ENCODE results near the gene OGFR.

OGFR gene

GRCh38 chr20:62825986-62826645 lies 21.5 kb downstream of the OGFR start:
- DNase-seq (ENCODE audit: low read depth, low spot score), result no peak

GRCh38 chr20:62826646-62827310 lies 22.1 kb downstream of the OGFR start:
- DNase-seq (ENCODE audit: low read depth, low spot score), result no peak

GRCh38 chr20:62827311-62828038 lies 22.8 kb downstream of the OGFR start:
- DNase-seq (ENCODE audit: low read depth, low spot score), result no peak

DNA sequence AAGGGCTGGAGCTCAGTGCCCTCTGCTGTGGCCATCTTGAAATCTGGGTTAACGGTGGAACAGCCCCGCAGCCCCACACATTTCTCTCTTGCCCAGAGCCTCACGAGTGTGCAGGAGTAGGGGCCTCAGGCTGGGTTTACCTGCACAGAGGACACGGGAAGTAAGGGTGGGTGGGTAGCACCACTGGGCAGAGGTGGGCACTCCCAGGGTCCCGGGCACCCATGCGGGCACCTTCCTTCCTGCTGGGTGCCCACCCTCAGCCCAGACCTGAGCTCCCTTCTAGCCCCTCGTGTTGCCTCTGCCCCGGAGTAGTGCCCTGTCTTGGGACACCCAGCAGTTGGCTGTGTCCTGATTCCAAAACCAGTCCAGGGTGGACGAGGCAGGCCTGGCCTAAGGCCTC lies 23.4 kb downstream of the OGFR start:
- DNase-seq (ENCODE audit: low read depth, low spot score), result no peak

DNA sequence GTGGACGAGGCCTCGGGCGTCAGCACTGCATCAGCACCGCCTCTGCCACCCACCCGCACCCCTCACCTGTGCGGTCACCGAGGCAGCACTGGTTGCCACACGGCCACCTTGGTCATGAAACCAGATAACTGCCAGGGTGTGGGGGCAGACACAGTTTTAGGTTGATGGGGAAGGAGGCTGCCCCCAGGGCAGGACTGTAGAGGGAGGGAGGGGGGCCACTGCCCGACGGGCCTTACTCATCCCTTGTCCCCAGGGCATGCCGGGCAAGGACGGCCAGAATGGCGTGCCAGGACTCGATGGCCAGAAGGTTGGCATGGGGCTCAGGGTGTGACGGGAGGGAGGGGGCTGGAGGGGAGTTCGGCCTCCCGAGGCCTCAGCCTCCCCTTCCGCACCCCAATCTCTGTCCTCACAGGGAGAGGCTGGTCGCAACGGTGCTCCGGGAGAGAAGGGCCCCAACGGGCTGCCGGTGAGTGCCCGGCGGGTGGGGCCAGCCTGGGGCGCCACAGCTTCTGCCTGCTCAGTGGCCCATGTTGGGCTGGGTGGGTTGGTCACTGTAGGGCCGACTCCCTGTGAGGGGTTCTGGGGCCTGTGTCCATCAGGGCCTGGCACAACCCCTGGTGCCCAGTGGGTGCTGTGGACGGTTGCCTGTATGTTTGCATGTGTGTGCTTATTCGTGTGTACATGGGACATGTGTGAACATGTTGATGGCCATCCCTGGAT lies 24.0 kb downstream of the OGFR start:
- no peak for DNase-seq (ENCODE audit: low read depth, low spot score)

- no peak for DNase-seq (ENCODE audit: low read depth, low spot score)
Measured at GRCh38 chr20:62829231-62830230, 24.9 kb downstream of the OGFR start.

DNA sequence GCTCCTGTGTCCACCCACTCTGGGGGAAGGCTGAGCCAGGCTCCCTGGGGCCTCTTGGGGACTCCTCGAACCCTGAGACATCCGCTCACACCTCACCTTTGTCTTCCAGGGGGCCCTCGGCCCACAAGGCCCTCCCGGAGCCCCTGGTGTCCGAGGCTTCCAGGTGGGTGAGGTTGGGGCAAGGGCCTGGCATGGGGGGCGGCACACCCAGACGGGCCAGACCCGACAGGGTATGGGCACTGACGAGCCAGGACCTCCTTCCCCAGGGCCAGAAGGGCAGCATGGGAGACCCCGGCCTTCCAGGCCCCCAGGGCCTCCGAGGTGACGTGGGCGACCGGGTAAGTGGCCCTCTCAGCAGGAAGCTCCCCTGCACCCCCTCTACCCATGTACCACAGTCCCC lies 25.6 kb downstream of the OGFR start:
- DNase-seq (ENCODE audit: low read depth, low spot score), result no peak

- no peak for DNase-seq (ENCODE audit: low read depth, low spot score)
Measured at GRCh38 chr20:62830821-62831220, 26.2 kb downstream of the OGFR start.

DNA sequence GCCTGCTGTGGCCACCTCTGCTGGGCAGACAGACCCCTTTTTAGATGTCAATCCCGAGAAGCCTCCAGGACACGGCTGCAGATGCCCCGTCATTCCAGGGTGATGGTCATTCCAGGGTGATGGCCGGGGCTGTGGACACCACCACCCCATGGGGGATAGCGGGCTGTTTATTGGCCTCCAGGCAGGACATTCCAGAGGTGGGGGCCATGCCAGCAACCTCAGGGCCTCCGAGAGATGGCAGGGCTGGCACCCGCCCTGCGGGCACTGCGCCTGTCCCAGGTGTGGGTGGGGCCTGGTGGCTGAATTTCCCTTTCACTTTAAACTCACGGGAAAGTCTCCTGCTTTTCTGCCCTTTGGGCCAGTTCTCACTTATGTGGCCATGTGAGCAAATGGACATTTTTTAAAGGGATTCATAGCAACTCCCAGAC lies 26.7 kb downstream of the OGFR start:
- no peak for DNase-seq (ENCODE audit: low read depth, low spot score)

GRCh38 chr20:62831854-62832211 lies 27.2 kb downstream of the OGFR start:
- no peak for DNase-seq (ENCODE audit: low read depth, low spot score)

GRCh38 chr20:62832212-62832922 lies 27.7 kb downstream of the OGFR start:
- DNase-seq (ENCODE audit: low read depth, low spot score), result no peak

DNA sequence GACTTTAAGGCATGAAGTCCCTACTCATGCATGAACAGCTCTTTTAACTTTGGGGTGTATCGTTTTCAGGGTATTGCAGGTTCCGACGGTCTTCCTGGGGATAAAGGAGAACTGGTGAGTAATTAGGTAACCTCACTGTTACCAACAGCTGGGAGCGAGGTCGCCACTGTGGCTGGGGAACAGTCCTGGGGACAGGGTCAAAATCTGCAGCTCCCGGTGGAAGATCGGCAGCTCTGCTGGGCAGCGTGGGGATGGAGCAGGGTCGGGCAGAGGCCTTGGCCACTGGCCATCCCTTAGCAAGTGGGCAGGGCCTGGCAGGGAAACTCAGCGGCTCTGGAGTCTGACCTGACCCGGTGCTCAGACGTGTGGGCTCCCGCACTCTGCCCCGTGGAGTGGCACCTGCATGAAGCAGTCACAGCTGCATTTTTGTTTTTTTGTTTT lies 28.3 kb downstream of the OGFR start:
- DNase-seq (ENCODE audit: low read depth, low spot score), result no peak

DNA sequence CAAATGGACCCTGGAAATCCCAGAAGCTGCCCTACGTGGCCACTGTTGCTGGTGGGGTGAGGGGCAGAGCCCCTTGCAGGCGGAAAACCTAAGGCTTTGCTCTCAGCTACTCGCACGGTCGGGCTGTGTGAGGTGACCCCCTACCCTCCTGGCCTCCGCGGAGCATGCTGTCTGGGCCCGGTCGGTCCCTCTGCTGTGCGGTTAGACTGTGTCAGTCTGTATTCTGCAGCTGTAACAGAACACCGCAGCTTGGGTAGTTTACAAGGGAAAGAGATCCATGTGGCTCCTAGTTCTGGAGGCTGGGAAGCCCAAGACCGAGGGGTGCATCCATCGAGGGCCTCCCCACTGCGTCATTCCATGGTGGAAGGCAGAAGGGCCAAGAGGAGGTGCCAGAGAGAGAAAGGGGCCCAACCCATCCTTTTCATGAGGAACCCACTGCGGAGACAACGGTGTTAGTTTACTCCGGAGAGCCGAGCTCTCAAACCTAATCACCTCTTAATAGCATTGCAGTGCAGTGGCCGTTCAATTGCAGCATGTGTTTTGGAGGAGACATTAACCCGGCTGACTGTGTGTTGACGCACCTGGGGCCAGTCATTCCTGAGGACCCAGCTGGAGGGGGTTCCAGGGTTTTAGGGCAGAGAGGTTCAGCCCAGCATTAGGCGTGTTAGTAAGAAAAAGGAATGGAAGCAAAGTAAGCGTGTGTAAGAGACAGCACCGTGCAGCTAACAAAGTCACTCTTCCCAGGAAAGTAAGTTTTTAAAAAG lies 30.5 kb downstream of the OGFR start:
- DNase-seq (ENCODE audit: low read depth, low spot score), result no peak

GRCh38 chr20:62835931-62836861 lies 31.6 kb downstream of the OGFR start:
- DNase-seq (ENCODE audit: low read depth, low spot score), result no peak

DNA sequence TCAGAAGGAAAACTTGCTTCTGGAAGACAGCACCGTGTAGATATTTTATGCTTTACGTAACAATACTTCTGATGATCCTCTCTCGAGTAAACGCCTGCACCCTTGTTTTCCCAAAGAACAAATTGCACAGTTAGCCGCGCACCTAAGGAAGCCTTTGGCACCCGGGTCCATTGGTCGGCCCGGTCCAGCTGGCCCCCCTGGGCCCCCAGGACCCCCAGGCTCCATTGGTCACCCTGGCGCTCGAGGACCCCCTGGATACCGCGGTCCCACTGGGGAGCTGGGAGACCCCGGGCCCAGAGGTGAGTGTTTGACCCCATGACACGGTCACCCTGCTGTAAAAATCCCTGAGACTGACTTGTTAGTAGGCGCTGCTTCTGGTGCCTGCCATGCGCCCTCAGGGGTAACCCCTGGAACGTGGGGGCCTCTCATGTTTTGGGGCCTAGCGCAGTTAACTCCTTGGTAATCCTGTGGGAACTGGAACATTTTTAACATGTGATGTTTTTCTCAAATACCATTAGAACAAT lies 32.4 kb downstream of the OGFR start:
- no peak for DNase-seq (ENCODE audit: low read depth, low spot score)

GRCh38 chr20:62837790-62838127 lies 33.1 kb downstream of the OGFR start:
- no peak for DNase-seq (ENCODE audit: low read depth, low spot score)

DNA sequence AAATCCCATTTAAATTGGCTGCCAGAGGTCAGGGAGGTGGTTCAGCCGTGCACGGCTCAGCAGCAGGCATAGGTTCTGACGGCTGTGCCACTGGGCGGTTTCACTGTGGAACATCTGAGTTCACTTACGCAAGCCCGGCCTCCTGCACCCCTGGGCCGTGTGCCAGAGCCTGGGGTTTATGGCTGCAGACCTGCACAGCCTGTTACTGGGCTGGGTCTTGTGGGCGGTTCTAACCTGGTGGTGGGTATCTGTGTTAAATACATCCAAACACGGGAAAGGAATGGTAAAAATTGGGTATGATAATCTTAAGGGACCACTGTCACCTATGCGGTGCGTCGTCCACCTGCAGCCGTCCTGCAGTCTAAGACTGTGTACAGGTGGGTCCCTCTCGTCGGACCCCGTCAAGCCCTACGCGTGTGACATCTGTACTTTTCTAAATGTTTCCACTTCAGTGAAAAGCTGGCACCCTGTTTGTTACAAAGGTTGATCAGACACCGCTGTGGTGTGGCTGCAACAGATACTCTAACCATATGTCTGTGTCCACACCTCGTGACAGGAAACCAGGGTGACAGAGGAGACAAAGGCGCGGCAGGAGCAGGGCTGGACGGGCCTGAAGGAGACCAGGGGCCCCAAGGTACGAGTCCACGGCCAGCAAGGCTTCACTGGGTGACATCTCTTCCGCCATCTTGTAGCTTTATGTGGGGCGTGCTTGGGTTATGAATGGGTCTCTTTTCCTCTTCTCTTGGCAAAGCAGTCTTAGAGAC lies 33.7 kb downstream of the OGFR start:
- DNase-seq (ENCODE audit: low read depth, low spot score), result no peak

- no peak for DNase-seq (ENCODE audit: low read depth, low spot score)
Measured at GRCh38 chr20:62839261-62839660, 34.6 kb downstream of the OGFR start.

Measured in smooth muscle cell of the brain vasculature (primary cell).